ENCODE measurements around the gene PUM2. TPM values are rescaled to one million over a fixed set of nuclear protein-coding genes. Genes with fewer than 3 reads are reported as not detected.

PUM2 gene
- polyA plus RNA-seq, 4 donors: 26.2 to 90.2 (median 31.9) TPM

- peak overlapping the region in 2 of 3 donors; percentile 4 to 8 for H3K27ac ChIP-seq (ENCODE audit: low read depth in 1 of 3, low read length in 2 of 3)
- H3K4me3 ChIP-seq (ENCODE audit: low read depth in 1 of 3, low read length in 3 of 3): no peak overlapping the region
- peaks cover 0 to 4% (median 0%) of the 10 kb centered on the region in 3 donors for H3K36me3 ChIP-seq (ENCODE audit: control insufficient read depth in 3 of 3, insufficient read depth in 2 of 3, low read depth in 1 of 3, low read length in 3 of 3)
- H3K9me3 ChIP-seq (ENCODE audit: control insufficient read depth in 2 of 2, insufficient read depth in 1 of 2, low read depth in 1 of 2, low read length in 1 of 2): no peaks in the 10 kb centered on the region
- peaks cover 5 to 30% (median 12%) of the 10 kb centered on the region in 3 donors for H3K4me1 ChIP-seq (ENCODE audit: control insufficient read depth in 3 of 3, insufficient read depth in 2 of 3, low read depth in 1 of 3, low read length in 2 of 3)
- H3K27me3 ChIP-seq (ENCODE audit: control insufficient read depth in 3 of 3, insufficient read depth in 3 of 3, low read length in 3 of 3): no peaks in the 10 kb centered on the region
- WGBS, 3 donors: 81 to 93% (median 83%) methylated on average over 5 of the region's 5 CpGs
- no peak for FAIRE-seq
- DNase-seq: no peak
Measured at GRCh38 chr2:20352581-20353216, 2.1 kb upstream of the PUM2 start.

- peaks cover 7 to 33% (median 14%) of the 10 kb centered on the region in 3 donors for H3K4me1 ChIP-seq (ENCODE audit: control insufficient read depth in 3 of 3, insufficient read depth in 2 of 3, low read depth in 1 of 3, low read length in 2 of 3)
- peak overlapping the region; percentile 83 to 99 (median 92) for H3K27ac ChIP-seq (ENCODE audit: low read depth in 1 of 3, low read length in 2 of 3)
Measured at GRCh38 chr2:20352230-20352578, 1.6 kb upstream of the PUM2 start.

GRCh38 chr2:20351555-20352229 is 1.0 kb upstream of the PUM2 start:
- Histone ChIP-seq H3K27ac (ENCODE audit: low read depth in 1 of 3, low read length in 2 of 3) (peak overlapping the region; percentile 83 to 99 (median 92)), H3K9me3 (ENCODE audit: control insufficient read depth in 2 of 2, insufficient read depth in 1 of 2, low read depth in 1 of 2, low read length in 1 of 2) (no peaks in the 10 kb centered on the region), H3K36me3 (ENCODE audit: control insufficient read depth in 3 of 3, insufficient read depth in 2 of 3, low read depth in 1 of 3, low read length in 3 of 3) (peaks cover 0 to 4% (median 0%) of the 10 kb centered on the region in 3 donors), H3K4me3 (ENCODE audit: low read depth in 1 of 3, low read length in 3 of 3) (peak overlapping the region; percentile 58 to 93 (median 58)), H3K27me3 (ENCODE audit: control insufficient read depth in 3 of 3, insufficient read depth in 3 of 3, low read length in 3 of 3) (no peaks in the 10 kb centered on the region), H3K4me1 (ENCODE audit: control insufficient read depth in 3 of 3, insufficient read depth in 2 of 3, low read depth in 1 of 3, low read length in 2 of 3) (peaks cover 9 to 33% (median 16%) of the 10 kb centered on the region in 3 donors)
- FAIRE-seq (no peak), DNase-seq (no peak)
- 8 to 22% (median 10%) methylated on average over 13 of the region's 13 CpGs for WGBS, 3 donors

More at GRCh38 chr2:20352230-20352578, 1.6 kb upstream of the PUM2 start:
- WGBS, 3 donors: 52 to 54% (median 53%) methylated on average over 4 of the region's 4 CpGs
- H3K9me3 ChIP-seq (ENCODE audit: control insufficient read depth in 2 of 2, insufficient read depth in 1 of 2, low read depth in 1 of 2, low read length in 1 of 2): no peaks in the 10 kb centered on the region
- peaks cover 0 to 4% (median 0%) of the 10 kb centered on the region in 3 donors for H3K36me3 ChIP-seq (ENCODE audit: control insufficient read depth in 3 of 3, insufficient read depth in 2 of 3, low read depth in 1 of 3, low read length in 3 of 3)
- H3K27me3 ChIP-seq (ENCODE audit: control insufficient read depth in 3 of 3, insufficient read depth in 3 of 3, low read length in 3 of 3): no peaks in the 10 kb centered on the region
- no peak for DNase-seq
- FAIRE-seq: no peak
- no peak overlapping the region for H3K4me3 ChIP-seq (ENCODE audit: low read depth in 1 of 3, low read length in 3 of 3)

GRCh38 chr2:20350041-20350712 is 467 bp downstream of the PUM2 start:
- Histone ChIP-seq H3K36me3 (ENCODE audit: control insufficient read depth in 3 of 3, insufficient read depth in 2 of 3, low read depth in 1 of 3, low read length in 3 of 3) (peaks cover 0 to 7% (median 0%) of the 10 kb centered on the region in 3 donors), H3K4me1 (ENCODE audit: control insufficient read depth in 3 of 3, insufficient read depth in 2 of 3, low read depth in 1 of 3, low read length in 2 of 3) (peaks cover 10 to 41% (median 21%) of the 10 kb centered on the region in 3 donors), H3K9me3 (ENCODE audit: control insufficient read depth in 2 of 2, insufficient read depth in 1 of 2, low read depth in 1 of 2, low read length in 1 of 2) (no peaks in the 10 kb centered on the region), H3K4me3 (ENCODE audit: low read depth in 1 of 3, low read length in 3 of 3) (peak overlapping the region; percentile 92 to 100 (median 93)), H3K27me3 (ENCODE audit: control insufficient read depth in 3 of 3, insufficient read depth in 3 of 3, low read length in 3 of 3) (no peaks in the 10 kb centered on the region), H3K27ac (ENCODE audit: low read depth in 1 of 3, low read length in 2 of 3) (peak overlapping the region; percentile 86 to 98 (median 94))
- DNase-seq (peak; percentile 44 to 86), FAIRE-seq (no peak)
- 0 to 1% (median 0%) methylated on average over 51 to 67 of the region's 67 CpGs for WGBS, 3 donors

GRCh38 chr2:20349513-20349921 is 1.1 kb downstream of the PUM2 start:
- Histone ChIP-seq H3K9me3 (ENCODE audit: control insufficient read depth in 2 of 2, insufficient read depth in 1 of 2, low read depth in 1 of 2, low read length in 1 of 2) (no peaks in the 10 kb centered on the region), H3K4me3 (ENCODE audit: low read depth in 1 of 3, low read length in 3 of 3) (peak overlapping the region; percentile 92 to 100 (median 93)), H3K36me3 (ENCODE audit: control insufficient read depth in 3 of 3, insufficient read depth in 2 of 3, low read depth in 1 of 3, low read length in 3 of 3) (peaks cover 0 to 13% (median 0%) of the 10 kb centered on the region in 3 donors), H3K27me3 (ENCODE audit: control insufficient read depth in 3 of 3, insufficient read depth in 3 of 3, low read length in 3 of 3) (no peaks in the 10 kb centered on the region), H3K27ac (ENCODE audit: low read depth in 1 of 3, low read length in 2 of 3) (peak overlapping the region in 1 of 3 donors; percentile 94), H3K4me1 (ENCODE audit: control insufficient read depth in 3 of 3, insufficient read depth in 2 of 3, low read depth in 1 of 3, low read length in 2 of 3) (peaks cover 10 to 41% (median 23%) of the 10 kb centered on the region in 3 donors)
- no peak for FAIRE-seq
- 0 to 3% (median 1%) methylated on average over 5 of the region's 5 CpGs for WGBS, 3 donors
- DNase-seq: peak in 1 of 2 donors; percentile 50

- Histone ChIP-seq H3K36me3 (ENCODE audit: control insufficient read depth in 3 of 3, insufficient read depth in 2 of 3, low read depth in 1 of 3, low read length in 3 of 3) (peaks cover 0 to 18% (median 0%) of the 10 kb centered on the region in 3 donors), H3K27ac (ENCODE audit: low read depth in 1 of 3, low read length in 2 of 3) (peak overlapping the region in 1 of 3 donors; percentile 41), H3K9me3 (ENCODE audit: control insufficient read depth in 2 of 2, insufficient read depth in 1 of 2, low read depth in 1 of 2, low read length in 1 of 2) (no peaks in the 10 kb centered on the region), H3K4me1 (ENCODE audit: control insufficient read depth in 3 of 3, insufficient read depth in 2 of 3, low read depth in 1 of 3, low read length in 2 of 3) (peaks cover 10 to 40% (median 23%) of the 10 kb centered on the region in 3 donors), H3K27me3 (ENCODE audit: control insufficient read depth in 3 of 3, insufficient read depth in 3 of 3, low read length in 3 of 3) (no peaks in the 10 kb centered on the region), H3K4me3 (ENCODE audit: low read depth in 1 of 3, low read length in 3 of 3) (peak overlapping the region in 2 of 3 donors; percentile 30 to 93)
- WGBS, 3 donors: 16 to 43% (median 19%) methylated on average over 17 of the region's 17 CpGs
- FAIRE-seq (no peak), DNase-seq (peak; percentile 30 to 48)
Measured at GRCh38 chr2:20348542-20348941, 2.1 kb downstream of the PUM2 start.

- Histone ChIP-seq H3K27ac (ENCODE audit: low read depth in 1 of 3, low read length in 2 of 3) (peak overlapping the region in 1 of 3 donors; percentile 16), H3K9me3 (ENCODE audit: control insufficient read depth in 2 of 2, insufficient read depth in 1 of 2, low read depth in 1 of 2, low read length in 1 of 2) (no peaks in the 10 kb centered on the region), H3K4me3 (ENCODE audit: low read depth in 1 of 3, low read length in 3 of 3) (no peak overlapping the region), H3K36me3 (ENCODE audit: control insufficient read depth in 3 of 3, insufficient read depth in 2 of 3, low read depth in 1 of 3, low read length in 3 of 3) (peaks cover 0 to 19% (median 0%) of the 10 kb centered on the region in 3 donors), H3K4me1 (ENCODE audit: control insufficient read depth in 3 of 3, insufficient read depth in 2 of 3, low read depth in 1 of 3, low read length in 2 of 3) (peaks cover 8 to 25% (median 21%) of the 10 kb centered on the region in 3 donors), H3K27me3 (ENCODE audit: control insufficient read depth in 3 of 3, insufficient read depth in 3 of 3, low read length in 3 of 3) (no peaks in the 10 kb centered on the region)
- FAIRE-seq (no peak), DNase-seq (peak in 1 of 2 donors; percentile 24)
- WGBS, 3 donors: 42 to 51% (median 43%) methylated on average over 5 of the region's 5 CpGs
Measured at GRCh38 chr2:20346565-20347381, 3.9 kb downstream of the PUM2 start.

Data from small intestine (tissue), 7 donors.